Measurements from ENCODE around the gene NUP43. TPM values are rescaled to one million over a fixed set of nuclear protein-coding genes. Genes with fewer than 3 reads are reported as not detected.

NUP43 gene
- 17.7 and 25.0 TPM in 2 replicates for total RNA-seq

- H3K9me3 ChIP-seq (ENCODE audit: low read depth, low read length) = no peaks in the 10 kb centered on the region
- H3K27me3 ChIP-seq (ENCODE audit: insufficient read depth, low read length) = no peaks in the 10 kb centered on the region
- peak within 1 kb of the TSS; percentile 68 for H3K27ac ChIP-seq (ENCODE audit: low read depth, low read length)
- peak within 1 kb of the TSS; percentile 97 for H2AFZ ChIP-seq (ENCODE audit: low read length)
- H3K4me1 ChIP-seq (ENCODE audit: insufficient read depth, low read length) = peaks cover 11% of the 10 kb centered on the region
- peaks cover 35% of the 10 kb centered on the region for H3K79me2 ChIP-seq (ENCODE audit: insufficient read depth, low read length)
- peak; percentile 95 for DNase-seq (ENCODE audit: insufficient read length, low spot score, missing footprints)
- peaks cover 17% of the 10 kb centered on the region for H3K36me3 ChIP-seq (ENCODE audit: insufficient read depth, low read length)
- H4K20me1 ChIP-seq (ENCODE audit: insufficient read depth, low read length) = peaks cover 7% of the 10 kb centered on the region
- peak; percentile 51 for TF ChIP-seq CTCF (IDR thresholded peaks at IDR 0.05; ENCODE audit: extremely low read depth, low read depth, low read length)
- H3K4me2 ChIP-seq (ENCODE audit: insufficient read depth, low read length) = peak within 1 kb of the TSS; percentile 91
- H3K4me3 ChIP-seq (ENCODE audit: insufficient read depth, low read length) = peak within 1 kb of the TSS; percentile 90
These were observed at the start of gene NUP43 for GRCh38 chr6:149746147-149746946. Gene NUP43 (minus strand): TSS chr6:149746529. CDS start chr6:149746495, 34 bp downstream.

- Histone ChIP-seq H3K27me3 (ENCODE audit: insufficient read depth, low read length) (no peaks in the 10 kb centered on the region), H2AFZ (ENCODE audit: low read length) (no peak overlapping the region), H3K4me1 (ENCODE audit: insufficient read depth, low read length) (no peaks in the 10 kb centered on the region), H3K79me2 (ENCODE audit: insufficient read depth, low read length) (peaks cover 36% of the 10 kb centered on the region), H3K4me3 (ENCODE audit: insufficient read depth, low read length) (no peak overlapping the region), H3K9me3 (ENCODE audit: low read depth, low read length) (no peaks in the 10 kb centered on the region), H4K20me1 (ENCODE audit: insufficient read depth, low read length) (no peaks in the 10 kb centered on the region), H3K27ac (ENCODE audit: low read depth, low read length) (no peak overlapping the region), H3K4me2 (ENCODE audit: insufficient read depth, low read length) (no peak overlapping the region), H3K36me3 (ENCODE audit: insufficient read depth, low read length) (peaks cover 27% of the 10 kb centered on the region)
- no peak for DNase-seq (ENCODE audit: insufficient read length, low spot score, missing footprints)
- no peak for TF ChIP-seq CTCF (IDR thresholded peaks at IDR 0.05; ENCODE audit: extremely low read depth, low read depth, low read length)
These were observed 37.2 kb upstream of the NUP43 start for GRCh38 chr6:149783551-149783950.

GRCh38 chr6:149782337-149782736 is 36.0 kb upstream of the NUP43 start:
- H3K4me2 ChIP-seq (ENCODE audit: insufficient read depth, low read length) = no peak overlapping the region
- no peaks in the 10 kb centered on the region for H3K4me1 ChIP-seq (ENCODE audit: insufficient read depth, low read length)
- no peak for TF ChIP-seq CTCF (IDR thresholded peaks at IDR 0.05; ENCODE audit: extremely low read depth, low read depth, low read length)
- no peaks in the 10 kb centered on the region for H3K27me3 ChIP-seq (ENCODE audit: insufficient read depth, low read length)
- H4K20me1 ChIP-seq (ENCODE audit: insufficient read depth, low read length) = no peaks in the 10 kb centered on the region
- peaks cover 27% of the 10 kb centered on the region for H3K36me3 ChIP-seq (ENCODE audit: insufficient read depth, low read length)
- no peak overlapping the region for H2AFZ ChIP-seq (ENCODE audit: low read length)
- no peak overlapping the region for H3K27ac ChIP-seq (ENCODE audit: low read depth, low read length)
- H3K79me2 ChIP-seq (ENCODE audit: insufficient read depth, low read length) = peaks cover 30% of the 10 kb centered on the region
- no peak for DNase-seq (ENCODE audit: insufficient read length, low spot score, missing footprints)
- H3K4me3 ChIP-seq (ENCODE audit: insufficient read depth, low read length) = no peak overlapping the region
- no peaks in the 10 kb centered on the region for H3K9me3 ChIP-seq (ENCODE audit: low read depth, low read length)

- Histone ChIP-seq H3K4me1 (ENCODE audit: insufficient read depth, low read length) (no peaks in the 10 kb centered on the region), H3K36me3 (ENCODE audit: insufficient read depth, low read length) (peaks cover 34% of the 10 kb centered on the region), H3K4me3 (ENCODE audit: insufficient read depth, low read length) (no peak overlapping the region), H4K20me1 (ENCODE audit: insufficient read depth, low read length) (no peaks in the 10 kb centered on the region), H3K27ac (ENCODE audit: low read depth, low read length) (no peak overlapping the region), H3K27me3 (ENCODE audit: insufficient read depth, low read length) (no peaks in the 10 kb centered on the region), H2AFZ (ENCODE audit: low read length) (no peak overlapping the region), H3K9me3 (ENCODE audit: low read depth, low read length) (no peaks in the 10 kb centered on the region), H3K4me2 (ENCODE audit: insufficient read depth, low read length) (no peak overlapping the region), H3K79me2 (ENCODE audit: insufficient read depth, low read length) (peaks cover 32% of the 10 kb centered on the region)
- no peak for DNase-seq (ENCODE audit: insufficient read length, low spot score, missing footprints)
- no peak for TF ChIP-seq CTCF (IDR thresholded peaks at IDR 0.05; ENCODE audit: extremely low read depth, low read depth, low read length)
These were observed 35.4 kb upstream of the NUP43 start for GRCh38 chr6:149781715-149782114.
